ENCODE data around the gene ZNF26. TPM values are rescaled to one million over a fixed set of nuclear protein-coding genes. Genes with fewer than 3 reads are reported as not detected.

Gene ZNF26
- total RNA-seq, 4 donors from 2014 or later: 6.7 to 9.8 (median 9.2) TPM

GRCh38 chr12:132948146-132949066 is 37.8 kb upstream of the ZNF26 start:
- no peaks in the 10 kb centered on the region for H3K27me3 ChIP-seq
- H3K4me3 ChIP-seq: no peak overlapping the region
- no peak for TF ChIP-seq POLR2A (IDR thresholded peaks at IDR 0.05)
- no peak for TF ChIP-seq CTCF (IDR thresholded peaks at IDR 0.05)
- no peak for TF ChIP-seq EP300 (IDR thresholded peaks at IDR 0.05)
- no peak for TF ChIP-seq POLR2AphosphoS5 (IDR thresholded peaks at IDR 0.05)
- 92% methylated on average over 19 of the region's 29 CpGs; no CpG with 5 or more reads in 1 of the 2 donors for WGBS, 2 donors (ENCODE audit: low coverage in 1 of 2)
- H3K27ac ChIP-seq: no peak overlapping the region
- no peaks in the 10 kb centered on the region for H3K4me1 ChIP-seq
- peaks cover 0 to 71% of the 10 kb centered on the region in 2 donors for H3K36me3 ChIP-seq
- peaks cover 0 to 89% (median 0%) of the 10 kb centered on the region in 3 donors for H3K9me3 ChIP-seq
- no peak for ATAC-seq

GRCh38 chr12:132949936-132950837 is 36.0 kb upstream of the ZNF26 start:
- H3K4me1 ChIP-seq: peaks cover 0 to 14% (median 5%) of the 10 kb centered on the region in 3 donors
- no peak overlapping the region for H3K27ac ChIP-seq
- WGBS, 2 donors (ENCODE audit: low coverage in 1 of 2): 95 to 98% methylated on average over 21 to 22 of the region's 30 CpGs
- no peak for ATAC-seq
- H3K27me3 ChIP-seq: no peaks in the 10 kb centered on the region
- TF ChIP-seq POLR2A (IDR thresholded peaks at IDR 0.05): no peak
- no peak for TF ChIP-seq POLR2AphosphoS5 (IDR thresholded peaks at IDR 0.05)
- TF ChIP-seq CTCF (IDR thresholded peaks at IDR 0.05): no peak
- no peak for TF ChIP-seq EP300 (IDR thresholded peaks at IDR 0.05)
- peaks cover 0 to 53% of the 10 kb centered on the region in 2 donors for H3K36me3 ChIP-seq
- H3K9me3 ChIP-seq: peaks cover 0 to 75% (median 0%) of the 10 kb centered on the region in 3 donors
- H3K4me3 ChIP-seq: no peak overlapping the region

GRCh38 chr12:132950844-132951535 is 35.2 kb upstream of the ZNF26 start:
- WGBS, 2 donors (ENCODE audit: low coverage in 1 of 2): 94 to 99% methylated on average over 24 to 27 of the region's 27 CpGs
- ATAC-seq: no peak
- no peak for TF ChIP-seq POLR2AphosphoS5 (IDR thresholded peaks at IDR 0.05)
- no peak for TF ChIP-seq EP300 (IDR thresholded peaks at IDR 0.05)
- TF ChIP-seq CTCF (IDR thresholded peaks at IDR 0.05): no peak
- no peak for TF ChIP-seq POLR2A (IDR thresholded peaks at IDR 0.05)

GRCh38 chr12:132951649-132952048 is 34.5 kb upstream of the ZNF26 start:
- peaks cover 0 to 21% (median 5%) of the 10 kb centered on the region in 3 donors for H3K4me1 ChIP-seq
- no peaks in the 10 kb centered on the region for H3K27me3 ChIP-seq
- H3K27ac ChIP-seq: no peak overlapping the region
- H3K4me3 ChIP-seq: no peak overlapping the region
- no peak for ATAC-seq
- TF ChIP-seq POLR2AphosphoS5 (IDR thresholded peaks at IDR 0.05): no peak
- H3K36me3 ChIP-seq: peaks cover 0 to 38% of the 10 kb centered on the region in 2 donors
- H3K9me3 ChIP-seq: peaks cover 0 to 60% (median 0%) of the 10 kb centered on the region in 3 donors
- 94 to 99% methylated on average over 7 to 8 of the region's 8 CpGs for WGBS, 2 donors (ENCODE audit: low coverage in 1 of 2)

More at GRCh38 chr12:132950844-132951535, 35.2 kb upstream of the ZNF26 start:
- H3K36me3 ChIP-seq: peaks cover 0 to 45% of the 10 kb centered on the region in 2 donors
- H3K27me3 ChIP-seq: no peaks in the 10 kb centered on the region
- H3K4me1 ChIP-seq: peaks cover 0 to 19% (median 5%) of the 10 kb centered on the region in 3 donors
- no peak overlapping the region for H3K27ac ChIP-seq
- H3K4me3 ChIP-seq: no peak overlapping the region
- H3K9me3 ChIP-seq: peaks cover 0 to 67% (median 0%) of the 10 kb centered on the region in 3 donors

Data from gastroesophageal sphincter (tissue), 4 donors.